Ecto neural progenitor cell (in vitro differentiated cells): ENCODE measurements around the gene ABTB2.

ENCODE experiments used
- DNase-seq: peaks from one replicate; pipeline ENCODE4 v3.0.0-alpha.2; 2018; ENCODE audit warnings: low spot score

The ABTB2 gene

GRCh38 chr11:34360046-34360445, 2.2 kb upstream of the ABTB2 start:
- DNase-seq: no peak

GRCh38 chr11:34359548-34359891, 1.7 kb upstream of the ABTB2 start:
- no peak for DNase-seq

DNA sequence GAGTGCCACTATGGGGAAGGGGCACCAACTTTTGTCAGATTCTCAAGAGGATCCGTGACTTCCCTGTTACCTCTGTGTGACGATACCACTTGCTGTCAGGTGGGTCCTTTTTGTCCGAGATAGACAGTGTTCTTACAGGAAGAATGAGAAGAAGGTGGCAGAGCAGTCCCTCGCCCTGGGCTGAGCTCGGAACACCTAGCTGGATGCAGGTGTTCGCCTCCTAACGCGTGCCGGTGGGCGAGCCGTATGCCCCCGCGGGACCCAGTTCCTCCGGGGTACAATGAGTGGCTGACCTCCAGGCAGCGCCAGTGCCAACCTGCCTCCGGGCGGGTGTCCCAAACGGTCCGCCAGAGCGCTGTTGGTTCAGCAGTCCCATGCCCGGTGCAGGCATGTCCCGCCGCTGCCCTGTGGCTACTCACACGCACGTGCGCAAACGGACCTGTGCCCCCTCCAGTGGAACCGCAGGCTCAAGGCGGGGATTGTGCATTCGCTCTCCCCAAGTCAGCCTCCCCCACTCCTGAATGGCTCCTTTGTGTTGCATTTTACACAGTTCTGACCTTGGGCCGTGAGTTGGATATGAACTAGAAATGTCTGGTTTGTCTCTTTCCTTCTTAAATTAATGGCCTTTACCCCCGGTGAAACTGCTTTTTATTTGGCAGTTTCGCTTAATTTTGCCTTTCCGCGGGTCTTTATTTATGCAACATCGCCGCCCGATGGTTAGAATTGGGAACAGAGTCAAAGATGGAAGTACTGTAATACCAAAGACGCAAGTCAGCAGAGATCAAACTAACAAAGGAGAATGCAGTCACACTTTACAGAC, 1.1 kb upstream of the ABTB2 start:
- DNase-seq: peak; percentile 79

DNA sequence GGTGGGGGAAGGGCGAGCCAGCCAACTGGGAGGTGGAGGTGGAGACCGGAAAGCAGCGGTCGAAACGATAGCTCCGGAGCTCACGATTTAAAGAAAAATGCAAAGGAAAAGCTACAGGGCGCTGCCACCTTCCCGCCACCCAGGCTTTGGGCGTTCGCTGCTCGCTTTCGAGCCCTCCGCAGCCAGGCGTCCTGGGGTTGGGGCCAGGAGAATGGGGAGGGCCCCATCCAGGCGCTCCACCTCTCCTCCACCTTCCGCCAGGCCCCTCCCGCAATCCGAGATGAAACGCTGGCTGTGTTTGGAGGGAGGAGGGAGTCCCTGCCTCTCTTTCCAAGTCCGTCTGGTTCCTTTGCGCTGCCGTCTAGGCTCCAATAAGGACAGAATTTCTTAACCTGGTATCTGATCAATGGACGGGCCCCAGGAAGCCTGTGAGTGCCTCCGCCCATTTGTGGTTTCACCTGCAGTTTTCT, 483 bp upstream of the ABTB2 start:
- DNase-seq: no peak

- peak; percentile 80 for DNase-seq
Observed at GRCh38 chr11:34356913-34357700, 703 bp downstream of the ABTB2 start.

- DNase-seq: peak; percentile 64
Observed at GRCh38 chr11:34356576-34356912, 1.3 kb downstream of the ABTB2 start.

- no peak for DNase-seq
Observed at GRCh38 chr11:34356130-34356529, 1.7 kb downstream of the ABTB2 start.

DNA sequence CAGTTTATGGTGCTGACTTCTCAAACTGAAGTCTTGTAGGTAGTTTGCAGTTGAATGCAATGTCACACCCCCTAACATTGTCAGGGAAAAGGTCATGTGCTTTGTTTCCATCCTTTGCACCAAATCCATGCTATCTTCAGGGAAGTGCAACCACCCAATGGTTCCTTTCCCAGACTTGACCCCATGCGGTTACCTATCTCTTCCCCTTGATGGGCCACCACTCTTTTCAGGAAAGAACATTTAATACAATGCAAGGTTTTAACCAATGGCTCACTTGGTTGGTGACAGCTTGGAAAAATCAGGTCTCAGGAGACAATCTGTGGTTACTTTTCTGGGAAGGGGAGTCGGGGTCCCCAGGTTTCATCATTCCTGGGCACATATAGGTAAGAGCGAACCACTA, 2.1 kb downstream of the ABTB2 start:
- no peak for DNase-seq

DNA sequence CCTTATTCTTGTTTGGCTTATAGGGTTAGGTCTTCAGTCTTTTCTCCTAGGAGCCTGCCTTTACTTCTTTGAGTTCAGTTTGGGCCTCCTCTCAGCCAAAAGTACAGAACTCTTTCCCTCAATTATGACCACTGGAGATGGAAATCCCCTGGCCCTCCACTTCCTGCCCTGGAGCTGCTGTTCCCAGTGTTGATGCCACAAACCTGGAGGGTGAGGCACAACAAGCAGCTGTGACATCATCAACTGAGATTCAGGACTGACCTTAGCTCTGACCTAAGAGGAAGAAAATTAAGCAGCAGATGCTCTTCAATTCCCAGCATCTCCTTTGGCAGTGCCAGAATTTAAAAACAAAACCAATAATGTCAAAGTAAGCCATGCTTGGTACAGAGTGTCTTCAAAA, 3.0 kb downstream of the ABTB2 start:
- DNase-seq: no peak

GRCh38 chr11:34353881-34354280, 3.9 kb downstream of the ABTB2 start:
- DNase-seq: no peak

DNA sequence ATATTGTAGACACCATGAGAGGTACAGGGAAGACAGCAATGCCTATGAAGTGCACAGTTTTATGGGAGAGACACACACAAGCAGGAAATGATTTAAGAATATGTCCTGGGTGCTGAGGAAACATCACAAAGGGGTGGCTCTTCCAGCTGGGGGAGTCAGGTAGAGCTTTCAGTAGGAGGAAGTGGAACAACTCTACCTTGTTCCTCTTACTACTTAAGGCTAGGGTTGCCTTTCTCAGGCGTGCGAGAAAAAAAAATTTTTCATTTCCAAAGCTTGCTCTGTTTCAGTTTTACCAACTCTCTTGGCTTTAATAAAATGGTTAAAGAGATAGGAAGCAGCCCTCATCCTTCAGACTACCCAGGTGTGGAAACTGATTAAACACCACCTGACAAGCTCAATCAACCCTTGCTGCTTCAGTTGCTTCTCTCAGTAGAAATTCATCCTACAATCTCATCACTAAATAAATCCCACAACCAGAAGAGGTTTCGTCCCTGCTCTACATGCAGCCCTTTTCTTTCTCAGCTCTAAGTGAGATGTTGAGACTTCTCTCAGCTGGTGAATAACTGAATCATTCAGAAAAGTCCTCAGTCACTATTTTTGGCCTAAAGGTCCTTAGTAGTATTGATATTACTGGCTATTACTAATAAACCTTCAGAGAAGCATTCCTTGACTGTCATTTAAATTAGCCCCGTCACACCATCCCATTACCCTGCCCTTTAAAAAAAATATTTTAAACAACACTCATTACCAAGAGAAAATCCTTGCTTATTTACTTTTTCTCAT, 5.9 kb downstream of the ABTB2 start:
- DNase-seq: peak; percentile 5

DNA sequence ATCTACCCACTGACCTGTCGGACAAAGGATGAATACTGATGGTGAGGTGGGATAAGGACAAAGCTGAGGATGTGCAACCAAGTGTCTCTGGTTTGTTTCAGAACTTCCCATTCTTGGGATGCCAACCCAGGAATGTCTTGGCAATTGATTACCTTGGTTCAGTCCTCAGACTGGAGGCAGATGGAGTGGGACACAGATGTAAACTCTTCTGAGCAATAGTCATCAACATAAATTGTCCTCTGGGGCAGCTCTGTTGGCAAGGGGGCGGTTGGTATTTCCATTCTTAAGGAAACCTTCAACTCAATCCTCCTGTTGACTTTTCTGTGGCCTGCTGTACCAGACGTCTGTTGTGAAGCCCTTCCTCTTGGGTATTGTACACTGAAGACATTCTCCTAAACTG, 6.8 kb downstream of the ABTB2 start:
- DNase-seq: no peak

DNA sequence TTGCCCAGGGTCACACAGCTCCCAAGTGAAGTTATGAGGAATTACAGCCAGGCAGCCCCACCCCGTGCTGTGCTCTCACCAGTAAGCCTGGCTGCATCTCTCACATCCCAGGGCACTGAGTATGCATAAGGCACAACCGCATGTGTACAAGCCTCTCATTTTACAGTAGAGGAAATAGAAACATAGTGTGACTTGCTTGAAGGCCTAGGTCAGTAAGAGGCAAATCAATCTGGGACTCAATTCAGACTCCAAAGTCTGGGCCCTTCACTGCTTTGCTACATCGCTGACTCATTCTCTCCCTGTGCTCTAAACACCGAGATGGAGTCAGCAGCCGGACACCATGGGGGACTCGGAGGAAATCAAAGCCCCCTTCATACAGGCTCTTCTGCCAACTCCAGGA, 7.9 kb downstream of the ABTB2 start:
- no peak for DNase-seq

DNA sequence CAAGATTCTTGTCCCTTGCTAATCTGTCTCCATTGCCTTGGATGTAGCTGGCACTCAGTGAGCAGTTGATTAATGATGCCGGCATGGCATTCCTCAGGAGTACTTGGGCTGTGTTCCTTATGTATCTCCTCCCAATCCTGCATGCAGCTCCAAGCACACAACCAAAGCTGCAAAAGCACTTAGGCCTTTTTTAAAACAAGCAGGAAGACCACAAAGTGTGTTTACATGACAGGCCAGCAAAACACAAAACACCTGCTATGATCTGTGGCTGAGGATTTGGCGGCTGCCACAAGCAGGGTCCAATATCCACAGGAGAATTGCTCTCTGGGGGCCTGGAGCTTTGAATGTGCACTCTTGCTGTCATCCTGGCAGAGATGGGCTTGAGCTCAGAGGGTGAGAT, 8.9 kb downstream of the ABTB2 start:
- DNase-seq: no peak

DNA sequence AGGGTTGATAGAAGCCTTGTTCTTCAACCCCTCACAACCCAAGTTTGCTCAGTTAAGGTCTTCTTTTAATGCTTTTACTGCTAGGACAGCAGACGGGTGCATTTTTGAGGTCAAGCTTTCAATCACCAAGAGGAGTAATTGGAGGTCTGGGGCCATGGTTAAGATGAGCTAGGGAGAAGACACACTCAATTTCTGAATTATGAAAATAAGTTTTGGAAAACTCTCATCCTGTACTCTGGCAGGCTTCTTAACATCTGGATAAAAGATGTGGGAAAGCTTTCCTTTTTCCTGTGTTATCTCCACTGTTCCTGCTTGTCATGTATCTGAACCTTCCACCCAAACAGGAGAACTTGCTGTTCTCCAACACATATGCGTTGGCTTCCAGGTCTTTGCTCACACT, 9.7 kb downstream of the ABTB2 start:
- DNase-seq: no peak

GRCh38 chr11:34346551-34346950, 11.3 kb downstream of the ABTB2 start:
- no peak for DNase-seq

DNA sequence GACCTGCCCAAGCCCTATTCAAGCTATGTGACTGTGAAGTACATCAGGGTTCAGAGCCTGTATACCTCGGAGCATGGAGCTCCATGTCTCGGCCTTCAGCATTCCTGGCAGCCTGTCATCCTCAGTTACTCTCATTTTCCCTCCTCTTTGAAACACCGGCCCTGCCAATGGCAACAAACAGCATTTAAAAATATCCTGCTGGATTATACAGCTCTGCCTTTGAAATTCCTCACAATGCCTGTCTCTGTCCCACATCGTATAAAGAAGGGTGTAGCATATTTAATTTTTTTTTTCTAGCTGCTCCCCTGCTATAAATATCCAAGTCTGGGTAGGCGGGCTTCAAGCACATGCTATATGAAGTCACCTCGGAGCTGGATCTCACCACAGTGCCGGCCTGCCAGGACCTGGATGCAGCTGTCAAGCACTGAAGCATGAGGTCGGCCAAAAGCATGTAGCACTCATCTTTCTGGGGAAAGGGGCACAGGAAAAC, 11.8 kb downstream of the ABTB2 start:
- no peak for DNase-seq

- DNase-seq: no peak
Observed at GRCh38 chr11:34345540-34345876, 12.3 kb downstream of the ABTB2 start.

DNA sequence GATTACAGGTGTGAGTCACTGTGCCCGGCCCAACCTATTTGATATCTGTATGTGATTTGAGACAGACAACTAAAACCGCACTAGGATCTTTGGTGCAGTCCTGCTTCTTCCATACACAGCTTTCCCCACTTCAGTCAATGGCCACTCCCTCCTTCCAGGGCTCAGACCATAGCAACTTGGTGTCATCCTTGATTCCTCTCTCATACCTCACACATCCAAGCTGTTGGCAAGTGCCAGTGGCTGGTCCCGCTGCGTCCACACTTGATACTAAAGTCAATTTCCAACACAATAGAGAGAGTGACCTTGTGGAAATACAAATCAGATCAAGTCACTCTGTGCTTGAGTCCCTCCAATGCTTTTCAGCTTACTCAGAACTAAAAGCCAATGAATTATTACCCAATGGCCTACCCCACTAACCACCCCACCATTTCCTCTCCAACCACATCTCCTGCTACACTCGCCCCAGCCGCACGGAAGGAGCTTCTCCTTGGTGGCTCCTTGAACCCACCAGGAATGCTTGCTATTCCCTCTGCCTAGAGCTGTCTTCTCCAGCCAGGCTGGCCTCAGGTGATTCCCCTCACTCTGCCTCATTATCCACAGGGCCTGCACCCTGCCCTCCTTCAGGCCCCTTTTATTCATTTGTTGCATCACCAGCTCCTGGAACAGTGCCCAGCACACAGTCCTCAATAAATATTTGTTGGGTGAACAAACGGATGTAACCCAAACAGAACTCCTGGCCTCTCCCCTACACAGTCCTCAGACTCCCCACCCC, 12.9 kb downstream of the ABTB2 start:
- no peak for DNase-seq

- DNase-seq: no peak
Observed at GRCh38 chr11:34344410-34344767, 13.4 kb downstream of the ABTB2 start.

GRCh38 chr11:34343686-34344085, 14.1 kb downstream of the ABTB2 start:
- no peak for DNase-seq

- no peak for DNase-seq
Observed at GRCh38 chr11:34343153-34343552, 14.7 kb downstream of the ABTB2 start.
